K562 (cell line): ENCODE data around the gene HAUS1. TPM values are rescaled to one million over a fixed set of nuclear protein-coding genes. Genes with fewer than 3 reads are reported as not detected.
A peak's percentile ranks its signal among the peaks of the same experiment; 100 is the strongest.

Source experiments
- CBX8 ChIP-seq: fragments of 200-600 bp; sonication (generic); IDR thresholded peaks from 2 replicates; pipeline ENCODE4 v1.6.1; 2012; ENCODE audit warnings: borderline replicate concordance, mixed run types, low read depth, mild to moderate bottlenecking, moderate library complexity, mixed read lengths, low read length, control low read depth, inconsistent platforms; ENCODE audit not compliant: poor library complexity, severe bottlenecking; ENCODE audit errors: extremely low read depth
- ETS2 ChIP-seq: IDR thresholded peaks from 2 replicates; pipeline ENCODE4 v1.6.1; 2016; ENCODE audit warnings: borderline replicate concordance, missing genetic modification characterization, mild to moderate bottlenecking, moderate library complexity, missing compliant biosample characterization; ENCODE audit not compliant: poor library complexity, severe bottlenecking
- HLTF ChIP-seq: fragments of 450-650 bp; IDR thresholded peaks from 2 replicates; pipeline ENCODE4 v1.6.1; 2016
- MAFK ChIP-seq: IDR thresholded peaks from 2 replicates; pipeline ENCODE4 v1.6.1; 2011; ENCODE audit warnings: low read length, improper control_type of control experiment
- NBN ChIP-seq: fragments of 450-650 bp; IDR thresholded peaks from 2 replicates; pipeline ENCODE4 v1.6.1; 2016; ENCODE audit warnings: low read depth, mild to moderate bottlenecking
- PHF8 ChIP-seq: fragments of 200-600 bp; sonication (generic); IDR thresholded peaks from 2 replicates; pipeline ENCODE4 v1.6.1; 2012; ENCODE audit warnings: mixed run types, mild to moderate bottlenecking, inconsistent platforms, low read length, moderate library complexity, borderline replicate concordance
- TAF1 ChIP-seq: IDR thresholded peaks from 2 replicates; pipeline ENCODE4 v1.6.1; 2011; ENCODE audit warnings: mild to moderate bottlenecking, low read length, moderate library complexity; ENCODE audit not compliant: insufficient read depth, control insufficient read depth, severe bottlenecking; ENCODE audit errors: extremely low read depth
- THRAP3 ChIP-seq: fragments of 450-650 bp; IDR thresholded peaks from 2 replicates; pipeline ENCODE4 v1.6.1; 2016; ENCODE audit warnings: mild to moderate bottlenecking, inconsistent platforms, borderline replicate concordance
- XRCC3 ChIP-seq: fragments of 450-650 bp; IDR thresholded peaks from 2 replicates; pipeline ENCODE4 v1.6.1; 2017; ENCODE audit warnings: mild to moderate bottlenecking, moderate library complexity
- ZBTB8A ChIP-seq: fragments of 450-650 bp; IDR thresholded peaks from 2 replicates; pipeline ENCODE4 v1.6.1; 2018; ENCODE audit warnings: mild to moderate bottlenecking, moderate library complexity; ENCODE audit not compliant: partially characterized antibody
- ZNF347 ChIP-seq: fragments of 450-650 bp; formaldehyde crosslinking; IDR thresholded peaks from 2 replicates; pipeline ENCODE4 v1.4.0; 2020; ENCODE audit warnings: low read depth, mild to moderate bottlenecking, moderate library complexity
- ZNF764 ChIP-seq: fragments of 250-450 bp; sonication (Bioruptor Pico); IDR thresholded peaks from 2 replicates; pipeline ENCODE4 v1.4.0; 2020; ENCODE audit warnings: low read depth, mild to moderate bottlenecking, moderate library complexity
- polyA plus RNA-seq, 8 experiments: library from polyadenylated mRNA; depleted of rRNA in 4 of 8; stranded (reverse) in 5 of 8; unstranded in 3 of 8; fragments of >200 nt; fragmentation: Nextera tagmentation in 2 of 8; fragmentation: Illumina TruSeq in 1 of 8; extraction: Ambion mirVana in 2 of 8; extraction: Trizol in 1 of 8; gene quantifications; 2 replicates each; pipeline versions ENCODE4 v1.2.1 to v1.2.3, GENCODE V29; 2011 to 2014; ENCODE audit warnings: inconsistent platforms in 1 of 8, missing spikeins in 1 of 8
- total RNA-seq, 7 experiments: library from RNA; depleted of rRNA in 6 of 7; stranded (reverse); fragments of >200 nt in 6 of 7; fragmentation: Illumina TruSeq in 2 of 7; extraction: Trizol in 2 of 7; gene quantifications; 2 replicates each; pipeline versions ENCODE4 v1.2.1 to v1.2.3, GENCODE V29; 2011 to 2021; ENCODE audit warnings: low replicate concordance in 1 of 7
- TF ChIP-seq, protein P1 (sequence below): fragments of 200-800 bp; sonication (Bioruptor generic); IDR thresholded peaks from 2 replicates; pipeline ENCODE4 v1.6.1; 2016; ENCODE audit warnings: missing genetic modification characterization, missing compliant biosample characterization
- TF ChIP-seq, protein P2 (sequence below), 3 experiments: fragments of 200-800 bp in 1 of 3; sonication (Bioruptor generic) in 1 of 3; sonication (generic) in 1 of 3; formaldehyde crosslinking in 1 of 3; IDR thresholded peaks; 2 replicates each; pipeline versions ENCODE4 v1.6.1 to v1.8.0; 2016 to 2022; ENCODE audit warnings: mild to moderate bottlenecking in 2 of 3, missing compliant biosample characterization in 2 of 3, missing genetic modification characterization in 2 of 3, missing genetic modification reagents in 1 of 3
- TF ChIP-seq, protein P3 (sequence below): fragments of 450-650 bp; formaldehyde crosslinking; IDR thresholded peaks from 2 replicates; pipeline ENCODE4 v1.4.0; 2020; ENCODE audit warnings: mild to moderate bottlenecking, mixed read lengths
- TF ChIP-seq, protein P4 (sequence below): fragments of 450-650 bp; IDR thresholded peaks from 2 replicates; pipeline ENCODE4 v1.6.1; 2017; ENCODE audit warnings: antibody characterized with exemption

Gene HAUS1
- total and polyA plus RNA-seq, 9 of the 15 experiments (the other 6 are each of a cell fraction or from before 2014, with no cell fraction given): 45.6 to 135 (median 76.3) TPM

- TF ChIP-seq, protein P1, sequence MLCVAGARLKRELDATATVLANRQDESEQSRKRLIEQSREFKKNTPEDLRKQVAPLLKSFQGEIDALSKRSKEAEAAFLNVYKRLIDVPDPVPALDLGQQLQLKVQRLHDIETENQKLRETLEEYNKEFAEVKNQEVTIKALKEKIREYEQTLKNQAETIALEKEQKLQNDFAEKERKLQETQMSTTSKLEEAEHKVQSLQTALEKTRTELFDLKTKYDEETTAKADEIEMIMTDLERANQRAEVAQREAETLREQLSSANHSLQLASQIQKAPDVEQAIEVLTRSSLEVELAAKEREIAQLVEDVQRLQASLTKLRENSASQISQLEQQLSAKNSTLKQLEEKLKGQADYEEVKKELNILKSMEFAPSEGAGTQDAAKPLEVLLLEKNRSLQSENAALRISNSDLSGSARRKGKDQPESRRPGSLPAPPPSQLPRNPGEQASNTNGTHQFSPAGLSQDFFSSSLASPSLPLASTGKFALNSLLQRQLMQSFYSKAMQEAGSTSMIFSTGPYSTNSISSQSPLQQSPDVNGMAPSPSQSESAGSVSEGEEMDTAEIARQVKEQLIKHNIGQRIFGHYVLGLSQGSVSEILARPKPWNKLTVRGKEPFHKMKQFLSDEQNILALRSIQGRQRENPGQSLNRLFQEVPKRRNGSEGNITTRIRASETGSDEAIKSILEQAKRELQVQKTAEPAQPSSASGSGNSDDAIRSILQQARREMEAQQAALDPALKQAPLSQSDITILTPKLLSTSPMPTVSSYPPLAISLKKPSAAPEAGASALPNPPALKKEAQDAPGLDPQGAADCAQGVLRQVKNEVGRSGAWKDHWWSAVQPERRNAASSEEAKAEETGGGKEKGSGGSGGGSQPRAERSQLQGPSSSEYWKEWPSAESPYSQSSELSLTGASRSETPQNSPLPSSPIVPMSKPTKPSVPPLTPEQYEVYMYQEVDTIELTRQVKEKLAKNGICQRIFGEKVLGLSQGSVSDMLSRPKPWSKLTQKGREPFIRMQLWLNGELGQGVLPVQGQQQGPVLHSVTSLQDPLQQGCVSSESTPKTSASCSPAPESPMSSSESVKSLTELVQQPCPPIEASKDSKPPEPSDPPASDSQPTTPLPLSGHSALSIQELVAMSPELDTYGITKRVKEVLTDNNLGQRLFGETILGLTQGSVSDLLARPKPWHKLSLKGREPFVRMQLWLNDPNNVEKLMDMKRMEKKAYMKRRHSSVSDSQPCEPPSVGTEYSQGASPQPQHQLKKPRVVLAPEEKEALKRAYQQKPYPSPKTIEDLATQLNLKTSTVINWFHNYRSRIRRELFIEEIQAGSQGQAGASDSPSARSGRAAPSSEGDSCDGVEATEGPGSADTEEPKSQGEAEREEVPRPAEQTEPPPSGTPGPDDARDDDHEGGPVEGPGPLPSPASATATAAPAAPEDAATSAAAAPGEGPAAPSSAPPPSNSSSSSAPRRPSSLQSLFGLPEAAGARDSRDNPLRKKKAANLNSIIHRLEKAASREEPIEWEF (CRISPR knock-in tag): no peak
- TF ChIP-seq MAFK (no peak), ZNF347 (CRISPR knock-in tag) (no peak), ZNF764 (CRISPR knock-in tag) (no peak), ETS2 (tag) (no peak), THRAP3 (no peak), CBX8 (no peak), XRCC3 (no peak), HLTF (no peak), NBN (no peak), PHF8 (peak; percentile 67; the same call in 1 of the 2 replicates), TAF1 (peak; percentile 73), ZBTB8A (no peak)
- TF ChIP-seq, protein P2, sequence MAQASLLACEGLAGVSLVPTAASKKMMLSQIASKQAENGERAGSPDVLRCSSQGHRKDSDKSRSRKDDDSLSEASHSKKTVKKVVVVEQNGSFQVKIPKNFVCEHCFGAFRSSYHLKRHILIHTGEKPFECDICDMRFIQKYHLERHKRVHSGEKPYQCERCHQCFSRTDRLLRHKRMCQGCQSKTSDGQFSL (CRISPR knock-in tag; IDR thresholded peaks at IDR 0.05): peak; percentile 52; the same call in 1 of the 2 replicates
- TF ChIP-seq, protein P2 (tag; IDR thresholded peaks at IDR 0.05): no peak
- TF ChIP-seq, protein P3, sequence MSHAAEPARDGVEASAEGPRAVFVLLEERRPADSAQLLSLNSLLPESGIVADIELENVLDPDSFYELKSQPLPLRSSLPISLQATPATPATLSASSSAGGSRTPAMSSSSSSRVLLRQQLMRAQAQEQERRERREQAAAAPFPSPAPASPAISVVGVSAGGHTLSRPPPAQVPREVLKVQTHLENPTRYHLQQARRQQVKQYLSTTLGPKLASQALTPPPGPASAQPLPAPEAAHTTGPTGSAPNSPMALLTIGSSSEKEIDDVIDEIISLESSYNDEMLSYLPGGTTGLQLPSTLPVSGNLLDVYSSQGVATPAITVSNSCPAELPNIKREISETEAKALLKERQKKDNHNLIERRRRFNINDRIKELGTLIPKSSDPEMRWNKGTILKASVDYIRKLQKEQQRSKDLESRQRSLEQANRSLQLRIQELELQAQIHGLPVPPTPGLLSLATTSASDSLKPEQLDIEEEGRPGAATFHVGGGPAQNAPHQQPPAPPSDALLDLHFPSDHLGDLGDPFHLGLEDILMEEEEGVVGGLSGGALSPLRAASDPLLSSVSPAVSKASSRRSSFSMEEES: no peak
- TF ChIP-seq, protein P4, sequence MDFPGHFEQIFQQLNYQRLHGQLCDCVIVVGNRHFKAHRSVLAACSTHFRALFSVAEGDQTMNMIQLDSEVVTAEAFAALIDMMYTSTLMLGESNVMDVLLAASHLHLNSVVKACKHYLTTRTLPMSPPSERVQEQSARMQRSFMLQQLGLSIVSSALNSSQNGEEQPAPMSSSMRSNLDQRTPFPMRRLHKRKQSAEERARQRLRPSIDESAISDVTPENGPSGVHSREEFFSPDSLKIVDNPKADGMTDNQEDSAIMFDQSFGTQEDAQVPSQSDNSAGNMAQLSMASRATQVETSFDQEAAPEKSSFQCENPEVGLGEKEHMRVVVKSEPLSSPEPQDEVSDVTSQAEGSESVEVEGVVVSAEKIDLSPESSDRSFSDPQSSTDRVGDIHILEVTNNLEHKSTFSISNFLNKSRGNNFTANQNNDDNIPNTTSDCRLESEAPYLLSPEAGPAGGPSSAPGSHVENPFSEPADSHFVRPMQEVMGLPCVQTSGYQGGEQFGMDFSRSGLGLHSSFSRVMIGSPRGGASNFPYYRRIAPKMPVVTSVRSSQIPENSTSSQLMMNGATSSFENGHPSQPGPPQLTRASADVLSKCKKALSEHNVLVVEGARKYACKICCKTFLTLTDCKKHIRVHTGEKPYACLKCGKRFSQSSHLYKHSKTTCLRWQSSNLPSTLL: no peak
Measured at GRCh38 chr18:46071653-46072375, 32.4 kb upstream of the HAUS1 start, which contains the start of gene PSTPIP2 (continued).
